Left ventricle myocardium superior (tissue), 1 donor: ENCODE data around the gene TFCP2L1. TPM values are rescaled to one million over a fixed set of nuclear protein-coding genes. Genes with fewer than 3 reads are reported as not detected.

Source experiments
- total RNA-seq: library from RNA; stranded (reverse); fragmentation: NEBNext Ultra II Directional; extraction: Animal tissue kit (Norgen Biotek cat#: 25700); gene quantifications from one replicate; pipeline ENCODE4 v1.2.1, GENCODE V29; 2021
- donor health status: DM: no; HTN: yes; CAD: no; lungs with severe emphysema.

Gene TFCP2L1
- total RNA-seq, 1 donor from 2014 or later = 0.17 TPM

Other genes starting within 250 kb of the TFCP2L1 start
- gene RNU4ATAC, start 245.7 kb upstream of the TFCP2L1 start, total RNA-seq = not detected